Measurements from ENCODE around the gene RPL39. TPM values are rescaled to one million over a fixed set of nuclear protein-coding genes. Genes with fewer than 3 reads are reported as not detected.

RPL39 gene
- total RNA-seq (2014; rRNA removed; shearing (Covaris generic)) (2,883 and 2,910 TPM in 2 replicates), polyA plus RNA-seq (2016; fragmentation: Nextera tagmentation; extraction: Ambion mirVana) (2,912 and 3,172 TPM in 2 replicates)
- long read RNA-seq, transcript RPL39-201 (3 exons, 401 nt) = major isoform, 1,069 of 1,077 reads
- long read RNA-seq, partial matches to known transcripts = 0 of 1,077 reads
- long read RNA-seq, other reads (novel, unspliced or antisense) = 5 of 1,077 reads

DNA sequence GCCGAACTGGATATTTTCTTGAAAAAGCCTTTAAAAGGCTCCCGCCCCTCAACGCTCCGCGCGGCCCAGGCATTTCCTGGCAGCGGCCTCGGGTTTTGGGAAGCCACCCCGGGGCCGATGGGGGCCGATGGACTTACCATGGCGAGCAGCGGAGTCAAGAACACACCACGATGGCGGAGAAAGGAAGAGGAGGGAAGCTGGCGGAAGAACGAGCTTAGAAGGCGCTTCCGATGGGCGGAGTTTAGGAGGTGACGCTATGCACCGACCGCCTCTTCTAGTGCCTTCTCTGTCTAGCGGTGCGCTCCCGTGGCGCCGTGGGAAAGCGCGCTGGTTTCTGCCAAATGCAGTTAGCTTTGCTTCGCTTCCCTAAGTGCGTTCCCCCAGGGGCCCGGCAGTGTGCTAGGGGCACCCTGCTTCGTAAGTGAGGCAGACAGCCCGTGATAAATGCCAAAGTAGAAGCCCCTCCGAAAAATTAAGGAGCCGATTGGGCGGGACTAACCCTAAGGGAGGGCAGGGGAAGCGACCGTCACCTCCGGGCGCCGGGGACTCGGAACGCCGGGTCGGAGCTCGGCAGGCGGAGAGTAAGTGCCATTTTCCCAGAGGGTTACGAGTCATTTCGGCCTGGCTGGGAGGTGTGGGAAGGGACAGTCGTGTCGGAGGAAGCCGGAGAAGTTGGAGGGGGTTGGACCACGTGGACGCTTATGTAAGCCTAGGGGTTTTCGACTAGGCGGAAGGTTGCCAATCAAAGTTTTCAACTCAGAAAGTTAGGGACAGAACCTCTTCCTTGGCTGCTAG lies at the start of gene RPL39:
RPL39 (minus strand) TSS at position 194 of the 795 bp plus-strand sequence; CDS start at position 140, 54 bp downstream.
- Histone ChIP-seq H4K20me1 (replicated peaks; ENCODE audit: insufficient read depth) (peaks cover 27% of the 10 kb centered on the region), H3K36me3 (ENCODE audit: insufficient read depth) (peaks cover 11% of the 10 kb centered on the region; the same call in 1 of the 2 replicates), H3K9me2 (ENCODE audit: insufficient read depth) (no peaks in the 10 kb centered on the region), H3K79me2 (replicated peaks; ENCODE audit: insufficient read depth) (peaks cover 48% of the 10 kb centered on the region), H3K27me3 (ENCODE audit: insufficient read depth) (no peaks in the 10 kb centered on the region), H3K4me3 (peak within 1 kb of the TSS; percentile 90), H3K4me1 (ENCODE audit: insufficient read depth) (peaks cover 17% of the 10 kb centered on the region), H3K4me2 (peak within 1 kb of the TSS; percentile 93), H2AFZ (peak within 1 kb of the TSS; percentile 40; the same call in 1 of the 2 replicates), H3K27ac (ENCODE audit: low read depth) (peak within 1 kb of the TSS; percentile 94), H3F3A (replicated peaks; ENCODE audit: low read depth) (peaks cover 3% of the 10 kb centered on the region; the same call in 1 of the 2 replicates)
- no peak for TF ChIP-seq NANOG (IDR thresholded peaks at IDR 0.05; ENCODE audit: borderline replicate concordance)
- TF ChIP-seq REST (IDR thresholded peaks at IDR 0.05; ENCODE audit: unreplicated experiment) = no peak
- TF ChIP-seq EZH2phosphoT487 (IDR thresholded peaks at IDR 0.05; ENCODE audit: unreplicated experiment) = no peak
- no peak for TF ChIP-seq JUNB (IDR thresholded peaks at IDR 0.05; ENCODE audit: unreplicated experiment)
- TF ChIP-seq, protein P1, sequence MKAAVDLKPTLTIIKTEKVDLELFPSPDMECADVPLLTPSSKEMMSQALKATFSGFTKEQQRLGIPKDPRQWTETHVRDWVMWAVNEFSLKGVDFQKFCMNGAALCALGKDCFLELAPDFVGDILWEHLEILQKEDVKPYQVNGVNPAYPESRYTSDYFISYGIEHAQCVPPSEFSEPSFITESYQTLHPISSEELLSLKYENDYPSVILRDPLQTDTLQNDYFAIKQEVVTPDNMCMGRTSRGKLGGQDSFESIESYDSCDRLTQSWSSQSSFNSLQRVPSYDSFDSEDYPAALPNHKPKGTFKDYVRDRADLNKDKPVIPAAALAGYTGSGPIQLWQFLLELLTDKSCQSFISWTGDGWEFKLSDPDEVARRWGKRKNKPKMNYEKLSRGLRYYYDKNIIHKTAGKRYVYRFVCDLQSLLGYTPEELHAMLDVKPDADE (IDR thresholded peaks at IDR 0.05) = 0 out of 2 replicates have a peak, but pooled peaks have one; percentile 49
- TF ChIP-seq CREB1 (CRISPR knock-in tag; IDR thresholded peaks at IDR 0.05; ENCODE audit: low read depth) = peak; percentile 22; the same call in 1 of the 2 replicates
- TF ChIP-seq ZNF331 (CRISPR knock-in tag; IDR thresholded peaks at IDR 0.05; ENCODE audit: low read depth) = no peak
- no peak for TF ChIP-seq STAT1 (IDR thresholded peaks at IDR 0.05; ENCODE audit: unreplicated experiment)
- TF ChIP-seq, protein P2, sequence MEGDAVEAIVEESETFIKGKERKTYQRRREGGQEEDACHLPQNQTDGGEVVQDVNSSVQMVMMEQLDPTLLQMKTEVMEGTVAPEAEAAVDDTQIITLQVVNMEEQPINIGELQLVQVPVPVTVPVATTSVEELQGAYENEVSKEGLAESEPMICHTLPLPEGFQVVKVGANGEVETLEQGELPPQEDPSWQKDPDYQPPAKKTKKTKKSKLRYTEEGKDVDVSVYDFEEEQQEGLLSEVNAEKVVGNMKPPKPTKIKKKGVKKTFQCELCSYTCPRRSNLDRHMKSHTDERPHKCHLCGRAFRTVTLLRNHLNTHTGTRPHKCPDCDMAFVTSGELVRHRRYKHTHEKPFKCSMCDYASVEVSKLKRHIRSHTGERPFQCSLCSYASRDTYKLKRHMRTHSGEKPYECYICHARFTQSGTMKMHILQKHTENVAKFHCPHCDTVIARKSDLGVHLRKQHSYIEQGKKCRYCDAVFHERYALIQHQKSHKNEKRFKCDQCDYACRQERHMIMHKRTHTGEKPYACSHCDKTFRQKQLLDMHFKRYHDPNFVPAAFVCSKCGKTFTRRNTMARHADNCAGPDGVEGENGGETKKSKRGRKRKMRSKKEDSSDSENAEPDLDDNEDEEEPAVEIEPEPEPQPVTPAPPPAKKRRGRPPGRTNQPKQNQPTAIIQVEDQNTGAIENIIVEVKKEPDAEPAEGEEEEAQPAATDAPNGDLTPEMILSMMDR (conservative IDR thresholded peaks at IDR 0.05; ENCODE audit: low read depth in 2 of 2) = no peak
- no peak for TF ChIP-seq EZH2 (IDR thresholded peaks at IDR 0.05; ENCODE audit: low read depth, unreplicated experiment)
- TF ChIP-seq POLR2AphosphoS5 (IDR thresholded peaks at IDR 0.05; ENCODE audit: low read depth) = peak; percentile 93
- DNase-seq (ENCODE audit: low spot score) = peak; percentile 85
- Mint-ChIP-seq H3K27ac (peak within 1 kb of the TSS; percentile 98), H3K27me3 (ENCODE audit: insufficient read depth, low read depth, poor library complexity) (no peaks in the 10 kb centered on the region), H3K4me3 (peak within 1 kb of the TSS; percentile 93), H3K9me3 (no peaks in the 10 kb centered on the region), H3K36me3 (ENCODE audit: low read depth) (peaks cover 47% of the 10 kb centered on the region), H3K4me1 (peaks cover 9% of the 10 kb centered on the region; the same call in 2 of the 3 replicates)
- peak; percentile 89 for ATAC-seq
